Mucosa of gallbladder (tissue), 1 donor: ENCODE measurements around the gene FAM72B. TPM values are rescaled to one million over a fixed set of nuclear protein-coding genes. Genes with fewer than 3 reads are reported as not detected.
"Not testable (repeated sequence)": the region's sequence is repeated elsewhere in the genome, so short reads cannot be mapped to it uniquely, and the experiment has no call there.

Source experiments
- DNase-seq: peaks from one replicate; pipeline ENCODE4 v3.0.0-alpha.2; 2020; ENCODE audit warnings: low spot score
- total RNA-seq: library from RNA; stranded (reverse); gene quantifications from one replicate; pipeline ENCODE4 v1.2.1, GENCODE V29; 2021
- donor health status: DM: no; HTN: no; CAD: no.

FAM72B gene
- total RNA-seq, 1 donor from 2014 or later: 1.3 TPM

- DNase-seq: not testable (repeated sequence)
Observed at GRCh38 chr1:121152788-121153187, 31.4 kb downstream of the FAM72B start.

- not testable (repeated sequence) for DNase-seq
Observed at GRCh38 chr1:121151294-121151693, 32.8 kb downstream of the FAM72B start.

GRCh38 chr1:121148489-121149190 is 35.5 kb downstream of the FAM72B start:
- not testable (repeated sequence) for DNase-seq

- DNase-seq: not testable (repeated sequence)
Observed at GRCh38 chr1:121140393-121140792, 43.7 kb downstream of the FAM72B start.

GRCh38 chr1:121131494-121131893 is 52.6 kb downstream of the FAM72B start:
- DNase-seq: not testable (repeated sequence)

GRCh38 chr1:121118480-121118824 is 65.7 kb downstream of the FAM72B start:
- DNase-seq: not testable (repeated sequence)

Other genes with a start within 250 kb of the FAM72B start
- gene SRGAP2C, start 635 bp upstream of the FAM72B start, total RNA-seq: 32.7 TPM